Astrocyte of the hippocampus (primary cell): ENCODE data around the gene BRIX1.
"Not testable (repeated sequence)": the region's sequence is repeated elsewhere in the genome, so short reads cannot be mapped to it uniquely, and the experiment has no call there.

ENCODE experiments used
- DNase-seq: peaks from one replicate; pipeline ENCODE4 v3.0.0; 2011; ENCODE audit warnings: low read depth, low spot score

Gene BRIX1

GRCh38 chr5:34967540-34967939 is 52.0 kb downstream of the BRIX1 start:
- DNase-seq = no peak

- DNase-seq = no peak
These were observed 52.7 kb downstream of the BRIX1 start for GRCh38 chr5:34968258-34968657.

- no peak for DNase-seq
These were observed 55.0 kb downstream of the BRIX1 start for GRCh38 chr5:34970552-34970951.

DNA sequence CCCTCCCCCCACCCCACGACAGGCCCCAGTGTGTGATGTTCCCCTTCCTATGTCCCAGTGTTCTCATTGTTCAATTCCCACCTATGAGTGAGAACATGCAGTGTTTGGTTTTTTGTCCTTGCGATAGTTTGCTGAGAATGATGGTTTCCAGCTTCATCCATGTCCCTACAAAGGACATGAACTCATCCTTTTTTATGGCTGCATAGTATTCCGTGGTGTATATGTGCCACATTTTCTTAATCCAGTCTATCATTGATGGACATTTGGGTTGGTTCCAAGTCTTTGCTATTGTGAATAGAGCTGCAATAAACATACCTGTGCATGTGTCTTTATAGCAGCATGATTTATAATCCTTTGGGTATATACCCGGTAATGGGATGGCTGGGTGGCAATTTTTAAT is 56.1 kb downstream of the BRIX1 start:
- not testable (repeated sequence) for DNase-seq
